GM21390 (cell line): ENCODE data around the gene HOXA11.

Experiments
- ATAC-seq: cut with Tn5 transposase; IDR thresholded peaks from one replicate; pipeline ENCODE4 v1.9.1; 2021; ENCODE audit not compliant: unreplicated experiment

Gene HOXA11

GRCh38 chr7:27159266-27160144 lies 25.5 kb downstream of the HOXA11 start:
- ATAC-seq: no peak

GRCh38 chr7:27158436-27159265 lies 26.4 kb downstream of the HOXA11 start:
- no peak for ATAC-seq

GRCh38 chr7:27157702-27158431 lies 27.2 kb downstream of the HOXA11 start:
- ATAC-seq: no peak

GRCh38 chr7:27156916-27157701 lies 27.9 kb downstream of the HOXA11 start:
- ATAC-seq: no peak

- no peak for ATAC-seq
Observed at GRCh38 chr7:27156508-27156898, 28.5 kb downstream of the HOXA11 start, which contains the start of gene HOXA7. HOXA7 (minus strand) TSS chr7:27156675; CDS start chr7:27156545, 130 bp downstream.

GRCh38 chr7:27155816-27156507 lies 29.1 kb downstream of the HOXA11 start:
- ATAC-seq: no peak

- ATAC-seq: no peak
Observed at GRCh38 chr7:27154901-27155815, 29.9 kb downstream of the HOXA11 start.

- ATAC-seq: no peak
Observed at GRCh38 chr7:27154369-27154768, 30.7 kb downstream of the HOXA11 start.

GRCh38 chr7:27153526-27153925 lies 31.5 kb downstream of the HOXA11 start:
- ATAC-seq: no peak

GRCh38 chr7:27152816-27153442 lies 32.1 kb downstream of the HOXA11 start:
- no peak for ATAC-seq

- no peak for ATAC-seq
Observed at GRCh38 chr7:27151931-27152815, 32.9 kb downstream of the HOXA11 start, which contains the start of gene HOXA3. HOXA3 (minus strand) TSS chr7:27152583; CDS start chr7:27110640, 41,943 bp downstream.

- no peak for ATAC-seq
Observed at GRCh38 chr7:27151341-27151930, 33.6 kb downstream of the HOXA11 start.

GRCh38 chr7:27150568-27151340 lies 34.3 kb downstream of the HOXA11 start:
- peak; percentile 89 for ATAC-seq

GRCh38 chr7:27149842-27150567 lies 35.0 kb downstream of the HOXA11 start:
- peak; percentile 9 for ATAC-seq
